H9 (cell line): ENCODE results near the gene XNDC1N. TPM values are rescaled to one million over a fixed set of nuclear protein-coding genes. Genes with fewer than 3 reads are reported as not detected.

Experiments used
- DNase-seq: peaks from one replicate; pipeline ENCODE4 v3.0.0-alpha.2; 2017
- H2AFZ ChIP-seq: one replicate; pipeline ENCODE4 v1.6.1; 2013; ENCODE audit warnings: mild to moderate bottlenecking, low read length, control low read depth, moderate library complexity
- H2AK5ac ChIP-seq: 2 replicates; pipeline ENCODE4 v1.6.1; 2013; ENCODE audit warnings: low read length, control low read depth, mixed read lengths; ENCODE audit not compliant: insufficient read length
- H2BK120ac ChIP-seq: one replicate; pipeline ENCODE4 v1.6.1; 2013; ENCODE audit warnings: low read depth, mild to moderate bottlenecking, low read length, control low read depth, inconsistent platforms; ENCODE audit not compliant: poor library complexity, severe bottlenecking
- H2BK12ac ChIP-seq: 2 replicates; pipeline ENCODE4 v1.6.1; 2013; ENCODE audit warnings: low read length, control low read depth, mixed read lengths, low read depth; ENCODE audit not compliant: insufficient read length
- H2BK15ac ChIP-seq: 2 replicates; pipeline ENCODE4 v1.6.1; 2013; ENCODE audit warnings: low read depth, low read length, control low read depth
- H2BK20ac ChIP-seq: one replicate; pipeline ENCODE4 v1.6.1; 2013; ENCODE audit warnings: low read depth, mild to moderate bottlenecking, low read length, control low read depth, inconsistent platforms; ENCODE audit not compliant: poor library complexity, severe bottlenecking
- H2BK5ac ChIP-seq: 2 replicates; pipeline ENCODE4 v1.6.1; 2013; ENCODE audit warnings: low read length, control low read depth, mixed read lengths; ENCODE audit not compliant: insufficient read length
- H3K14ac ChIP-seq: 2 replicates; pipeline ENCODE4 v1.6.1; 2013; ENCODE audit warnings: low read length, control low read depth; ENCODE audit not compliant: insufficient read depth
- H3K18ac ChIP-seq: 2 replicates; pipeline ENCODE4 v1.6.1; 2013; ENCODE audit warnings: low read depth, mild to moderate bottlenecking, mixed read lengths, low read length, control low read depth; ENCODE audit not compliant: insufficient read length
- H3K23ac ChIP-seq: 2 replicates; pipeline ENCODE4 v1.6.1; 2013; ENCODE audit warnings: low read length, control low read depth, mixed read lengths, low read depth; ENCODE audit not compliant: insufficient read length
- H3K23me2 ChIP-seq: 2 replicates; pipeline ENCODE4 v1.6.1; 2013; ENCODE audit warnings: low read depth, mild to moderate bottlenecking, mixed read lengths, low read length, control low read depth; ENCODE audit not compliant: insufficient read length, poor library complexity, severe bottlenecking
- H3K27ac ChIP-seq: 2 replicates; pipeline ENCODE4 v1.5.1; 2013; ENCODE audit warnings: low read length, control low read depth, mixed read lengths, low read depth; ENCODE audit not compliant: insufficient read length
- H3K27me3 ChIP-seq: 2 replicates; pipeline ENCODE4 v1.6.1; 2013; ENCODE audit warnings: low read length, control low read depth, inconsistent platforms; ENCODE audit not compliant: insufficient read depth
- H3K4ac ChIP-seq: 2 replicates; pipeline ENCODE4 v1.6.1; 2013; ENCODE audit warnings: low read depth, mild to moderate bottlenecking, control low read depth, inconsistent platforms, low read length, moderate library complexity
- H3K4me1 ChIP-seq: 2 replicates; pipeline ENCODE4 v1.6.1; 2013; ENCODE audit warnings: low read length, control low read depth, inconsistent platforms; ENCODE audit not compliant: insufficient read depth
- H3K4me2 ChIP-seq: 2 replicates; pipeline ENCODE4 v1.6.1; 2013; ENCODE audit warnings: low read length, control low read depth, mixed read lengths; ENCODE audit not compliant: insufficient read length, insufficient read depth
- H3K56ac ChIP-seq: 2 replicates; pipeline ENCODE4 v1.6.1; 2013; ENCODE audit warnings: low read depth, mild to moderate bottlenecking, mixed read lengths, low read length, control low read depth; ENCODE audit not compliant: insufficient read length
- H3K79me1 ChIP-seq: 2 replicates; pipeline ENCODE4 v1.6.1; 2013; ENCODE audit warnings: low read depth, mild to moderate bottlenecking, moderate library complexity, low read length, control low read depth, inconsistent platforms; ENCODE audit not compliant: insufficient read depth, poor library complexity, severe bottlenecking
- H3K79me2 ChIP-seq: 2 replicates; pipeline ENCODE4 v1.6.1; 2013; ENCODE audit warnings: low read length, control low read depth, inconsistent platforms; ENCODE audit not compliant: insufficient read depth
- H3K9ac ChIP-seq: 2 replicates; pipeline ENCODE4 v1.6.1; 2013; ENCODE audit warnings: low read length, control low read depth, mixed read lengths; ENCODE audit not compliant: insufficient read length; ENCODE audit errors: extremely low read depth
- H3K9me3 ChIP-seq: one replicate; pipeline ENCODE4 v1.6.1; 2013; ENCODE audit warnings: low read depth, low read length, inconsistent platforms; ENCODE audit not compliant: control insufficient read depth
- H3T11ph ChIP-seq: one replicate; pipeline ENCODE4 v1.6.1; 2013; ENCODE audit warnings: mild to moderate bottlenecking, low read length, control low read depth, inconsistent platforms
- H4K20me1 ChIP-seq: one replicate; pipeline ENCODE4 v1.6.1; 2013; ENCODE audit not compliant: control insufficient read depth, insufficient read length, insufficient read depth
- H4K5ac ChIP-seq: 2 replicates; pipeline ENCODE4 v1.6.1; 2013; ENCODE audit warnings: low read depth, mild to moderate bottlenecking, mixed read lengths, low read length, control low read depth; ENCODE audit not compliant: insufficient read length
- H4K8ac ChIP-seq: replicated peaks from 2 replicates; pipeline ENCODE4 v1.6.1; 2013; ENCODE audit warnings: low read length, control low read depth, mixed read lengths, low read depth; ENCODE audit not compliant: insufficient read length
- H4K91ac ChIP-seq: 2 replicates; pipeline ENCODE4 v1.6.1; 2013; ENCODE audit warnings: low read depth, mild to moderate bottlenecking, moderate library complexity, mixed read lengths, low read length, control low read depth; ENCODE audit not compliant: insufficient read length
- H3K27ac Mint-ChIP-seq, 3 experiments: 2 replicates in 2 of 3; 3 replicates in 1 of 3; pipeline ENCODE4 v1.8.0; 2020 to 2021; ENCODE audit warnings: mixed read lengths in 3 of 3, mild to moderate bottlenecking in 1 of 3, moderate library complexity in 1 of 3
- H3K27me3 Mint-ChIP-seq: 2 replicates; pipeline ENCODE4 v1.8.0; 2021; ENCODE audit warnings: low read depth, mild to moderate bottlenecking, moderate library complexity, mixed read lengths
- H3K36me3 Mint-ChIP-seq, 3 experiments: 2 replicates in 2 of 3; 3 replicates in 1 of 3; pipeline ENCODE4 v1.8.0; 2020 to 2021; ENCODE audit warnings: low read depth in 3 of 3, mixed read lengths in 3 of 3; ENCODE audit not compliant: insufficient read depth in 1 of 3
- H3K4me1 Mint-ChIP-seq, 2 experiments: 2 replicates each; pipeline ENCODE4 v1.8.0; 2020; ENCODE audit warnings: mixed read lengths in 2 of 2
- H3K4me3 Mint-ChIP-seq, 2 experiments: 2 replicates in 1 of 2; 3 replicates in 1 of 2; pipeline ENCODE4 v1.8.0; 2020 to 2021; ENCODE audit warnings: mild to moderate bottlenecking in 2 of 2, mixed read lengths in 2 of 2, moderate library complexity in 1 of 2
- H3K9me3 Mint-ChIP-seq, 2 experiments: 2 replicates in 1 of 2; 3 replicates in 1 of 2; pipeline ENCODE4 v1.8.0; 2020; ENCODE audit warnings: mild to moderate bottlenecking in 2 of 2, mixed read lengths in 2 of 2, moderate library complexity in 1 of 2
- CTCF ChIP-seq: fragments of 200-600 bp; sonication (generic); conservative IDR thresholded peaks from 3 replicates; pipeline ENCODE4 v1.8.0; 2021; ENCODE audit warnings: antibody characterized with exemption, mild to moderate bottlenecking
- WGBS: extraction: QIAGEN DNeasy Blood & Tissue Kit; methylation state at CpG from one replicate; pipeline ENCODE4 v1.1.7; 2013; ENCODE audit warnings: missing lambda C conversion rate, low lambda C conversion rate, mixed read lengths; ENCODE audit not compliant: insufficient read length; ENCODE audit errors: extremely low coverage; 5-methylcytosine and 5-hydroxymethylcytosine counted together
- total RNA-seq: library from RNA; stranded (reverse); gene quantifications from 2 replicates; pipeline ENCODE4 v1.2.1, GENCODE V29; 2021

XNDC1N gene
- total RNA-seq, 1 experiment from 2014 or later = 11.0 TPM

- no peaks in the 10 kb centered on the region for H3K23me2 ChIP-seq
- Mint-ChIP-seq H3K27ac (no peak overlapping the region), H3K9me3 (no peaks in the 10 kb centered on the region), H3K27me3 (no peaks in the 10 kb centered on the region), H3K36me3 (no peaks in the 10 kb centered on the region), H3K4me1 (peaks cover 2 to 3% of the 10 kb centered on the region in 2 experiments; a peak in 2 of 4 replicates), H3K4me3 (no peak overlapping the region)
- H3K27ac ChIP-seq = no peak overlapping the region
- no peak overlapping the region for H3K4me2 ChIP-seq
- H2BK12ac ChIP-seq = no peak overlapping the region
- H2AK5ac ChIP-seq = no peak overlapping the region
- no peaks in the 10 kb centered on the region for H3K4me1 ChIP-seq
- H3K9ac ChIP-seq = no peak overlapping the region
- H3K4ac ChIP-seq = no peak overlapping the region
- H2AFZ ChIP-seq = no peak overlapping the region
- H3K79me1 ChIP-seq = peaks cover 9% of the 10 kb centered on the region
- H2BK15ac ChIP-seq = no peak overlapping the region
- DNase-seq = no peak
- no peak overlapping the region for H2BK5ac ChIP-seq
- no peaks in the 10 kb centered on the region for H4K20me1 ChIP-seq
- no CpG with 5 or more reads among the region's 4 CpGs for WGBS
- H4K91ac ChIP-seq = no peak overlapping the region
- H3K9me3 ChIP-seq = no peaks in the 10 kb centered on the region
- no peaks in the 10 kb centered on the region; the same call in 1 of the 2 replicates for H3K79me2 ChIP-seq
- no peak overlapping the region for H2BK20ac ChIP-seq
- no peak for TF ChIP-seq CTCF
- no peaks in the 10 kb centered on the region for H3K27me3 ChIP-seq
- H3K23ac ChIP-seq = no peak overlapping the region
- no peak overlapping the region for H3K18ac ChIP-seq
- H3K14ac ChIP-seq = no peak overlapping the region
- H4K5ac ChIP-seq = no peak overlapping the region
- H2BK120ac ChIP-seq = no peak overlapping the region
- no peak overlapping the region for H3T11ph ChIP-seq
- no peak overlapping the region for H3K56ac ChIP-seq
- H4K8ac ChIP-seq = no peak overlapping the region
Measured at GRCh38 chr11:71951741-71952310, 23.4 kb upstream of the XNDC1N start.
